SJCRH30 (cell line): ENCODE measurements around the gene MCRIP1. TPM values are rescaled to one million over a fixed set of nuclear protein-coding genes. Genes with fewer than 3 reads are reported as not detected.

Source experiments
- DNase-seq, 2 experiments: peaks; one replicate each; pipeline ENCODE4 v3.0.0-alpha.2; 2015 to 2020
- H3K27ac ChIP-seq: fragments of 250-450 bp; sonication (Bioruptor Pico); 2 replicates; pipeline ENCODE4 v1.5.1; 2020; ENCODE audit warnings: mild to moderate bottlenecking, moderate library complexity
- H3K27me3 ChIP-seq: fragments of 250-450 bp; sonication (Bioruptor Pico); 2 replicates; pipeline ENCODE4 v1.5.1; 2020; ENCODE audit warnings: mild to moderate bottlenecking, moderate library complexity
- H3K36me3 ChIP-seq: fragments of 250-450 bp; sonication (Bioruptor Pico); 2 replicates; pipeline ENCODE4 v1.5.1; 2020; ENCODE audit warnings: mild to moderate bottlenecking, moderate library complexity
- H3K4me1 ChIP-seq: fragments of 250-450 bp; sonication (Bioruptor Pico); 2 replicates; pipeline ENCODE4 v1.5.1; 2020; ENCODE audit warnings: mild to moderate bottlenecking, moderate library complexity
- H3K4me3 ChIP-seq: fragments of 250-450 bp; sonication (Bioruptor Pico); 2 replicates; pipeline ENCODE4 v1.5.1; 2020; ENCODE audit warnings: mild to moderate bottlenecking, moderate library complexity
- H3K9me3 ChIP-seq: fragments of 250-450 bp; sonication (Bioruptor Pico); replicated peaks from 2 replicates; pipeline ENCODE4 v1.5.1; 2020; ENCODE audit warnings: mild to moderate bottlenecking, moderate library complexity
- total RNA-seq: library from RNA; depleted of rRNA; stranded (reverse); fragments of >200 nt; shearing (Covaris generic); gene quantifications from 2 replicates; pipeline ENCODE4 v1.2.3, GENCODE V29; 2014; rRNA removed

The MCRIP1 gene
- total RNA-seq, 1 experiment from 2014 or later: 130 TPM

DNA sequence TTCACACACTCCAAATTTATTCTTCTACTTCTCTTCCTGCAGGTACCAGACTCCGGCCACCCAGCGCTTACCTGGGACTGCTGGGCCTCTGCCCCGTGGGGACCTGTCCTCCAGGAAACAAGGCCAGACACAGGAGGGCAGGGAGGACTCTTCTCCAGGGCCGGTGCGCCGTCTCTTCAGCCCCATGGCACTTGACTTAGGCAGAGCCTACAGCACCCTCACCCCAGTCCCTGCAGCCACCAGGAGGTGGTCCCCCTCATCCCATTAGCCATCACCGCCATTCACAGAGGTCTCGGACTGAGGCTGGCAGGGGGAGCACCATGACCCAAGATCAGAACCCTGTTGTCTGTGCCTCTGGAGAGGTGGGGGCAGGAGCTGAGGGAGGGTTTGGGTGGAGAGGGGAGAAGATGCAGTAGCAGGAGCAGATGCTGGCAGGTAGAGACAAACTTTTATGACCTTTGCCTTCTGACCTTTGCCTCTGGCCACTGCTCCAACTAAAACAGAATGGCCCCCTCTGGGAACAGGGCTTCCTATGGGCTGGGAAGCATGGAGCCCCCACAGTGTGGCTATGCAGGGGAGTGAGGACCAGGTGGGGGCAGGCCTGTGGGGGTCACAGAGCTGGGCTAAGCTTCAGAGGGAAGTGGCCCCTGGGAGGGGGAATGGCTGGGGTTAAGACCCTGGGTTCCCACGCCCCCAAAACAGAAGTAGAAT lies 30.9 kb downstream of the MCRIP1 start:
- DNase-seq: no peak
- H3K27me3 ChIP-seq: peaks cover 32% of the 10 kb centered on the region

DNA sequence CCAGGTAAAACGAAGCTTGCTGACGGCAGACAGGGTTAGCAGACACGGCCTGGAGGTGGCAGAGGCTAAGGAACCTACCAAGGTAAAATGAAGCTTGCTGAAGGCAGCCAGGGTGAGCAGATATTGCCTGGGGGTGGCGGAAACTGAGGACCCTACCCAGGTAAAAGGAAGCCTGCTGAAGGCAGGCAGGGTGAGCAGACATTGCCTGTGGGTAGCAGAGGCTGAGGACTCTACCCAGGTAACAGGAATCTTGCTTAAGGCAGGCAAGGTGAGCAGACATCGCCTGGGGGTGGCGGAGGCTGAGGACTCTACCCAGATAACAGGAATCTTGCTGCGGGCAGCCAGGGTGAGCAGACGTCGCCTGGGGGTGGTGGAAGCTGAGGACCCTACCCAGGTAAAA lies 31.8 kb downstream of the MCRIP1 start:
- Histone ChIP-seq H3K27me3 (peaks cover 23% of the 10 kb centered on the region), H3K36me3 (no peaks in the 10 kb centered on the region), H3K4me1 (no peaks in the 10 kb centered on the region), H3K9me3 (peaks cover 15% of the 10 kb centered on the region), H3K27ac (no peak overlapping the region), H3K4me3 (no peak overlapping the region)
- no peak for DNase-seq

More for the DNA sequence above, 30.9 kb downstream of the MCRIP1 start:
- Histone ChIP-seq H3K9me3 (peaks cover 15% of the 10 kb centered on the region), H3K4me3 (no peak overlapping the region), H3K4me1 (peaks cover 5% of the 10 kb centered on the region; the same call in 1 of the 2 replicates), H3K36me3 (no peaks in the 10 kb centered on the region), H3K27ac (no peak overlapping the region)

DNA sequence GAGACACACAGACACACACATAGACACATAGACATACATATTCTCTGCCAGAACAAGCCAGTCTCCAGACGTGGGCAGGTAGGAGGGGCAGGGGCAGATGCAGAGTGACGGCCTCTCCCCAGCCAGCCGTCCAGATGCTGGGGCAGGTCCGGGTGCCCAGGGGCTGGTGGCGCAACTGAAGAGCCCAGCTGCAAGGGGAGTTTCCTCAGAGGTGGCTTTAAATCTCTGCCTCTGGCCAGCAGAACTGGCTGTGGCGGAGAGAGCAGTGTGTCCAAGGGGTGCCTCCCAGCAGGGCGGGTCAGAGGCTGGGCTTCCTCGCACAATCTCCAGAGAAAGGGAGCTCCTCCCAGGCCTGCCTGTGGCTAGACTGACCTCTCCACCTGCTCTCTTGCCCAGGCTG lies 38.6 kb downstream of the MCRIP1 start:
- no peaks in the 10 kb centered on the region for H3K4me1 ChIP-seq
- peaks cover 7% of the 10 kb centered on the region for H3K27me3 ChIP-seq
- no peak overlapping the region for H3K4me3 ChIP-seq
- peak in 1 of 2 experiments; percentile 32 for DNase-seq
- no peak overlapping the region for H3K27ac ChIP-seq
- H3K36me3 ChIP-seq: no peaks in the 10 kb centered on the region
- peaks cover 4% of the 10 kb centered on the region for H3K9me3 ChIP-seq

DNA sequence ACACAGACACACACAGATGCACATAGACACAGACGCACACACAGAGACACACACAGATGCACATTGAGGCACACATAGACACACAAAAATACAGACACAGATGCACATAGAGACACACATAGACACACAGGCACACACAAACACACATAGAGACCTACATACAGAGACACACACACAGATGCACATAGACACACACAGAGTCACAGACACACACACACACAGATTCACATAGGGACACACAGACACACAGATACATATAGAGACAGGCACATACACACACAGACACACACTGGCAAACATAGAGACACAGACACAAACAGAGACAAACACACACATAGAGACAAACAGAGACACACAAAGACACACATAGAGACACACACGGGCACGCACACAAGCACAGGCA lies 39.0 kb downstream of the MCRIP1 start:
- Histone ChIP-seq H3K27ac (no peak overlapping the region), H3K27me3 (peaks cover 5% of the 10 kb centered on the region), H3K4me3 (no peak overlapping the region), H3K36me3 (no peaks in the 10 kb centered on the region), H3K4me1 (no peaks in the 10 kb centered on the region), H3K9me3 (peaks cover under 1% of the 10 kb centered on the region; the same call in 1 of the 2 replicates)
- no peak for DNase-seq

DNA sequence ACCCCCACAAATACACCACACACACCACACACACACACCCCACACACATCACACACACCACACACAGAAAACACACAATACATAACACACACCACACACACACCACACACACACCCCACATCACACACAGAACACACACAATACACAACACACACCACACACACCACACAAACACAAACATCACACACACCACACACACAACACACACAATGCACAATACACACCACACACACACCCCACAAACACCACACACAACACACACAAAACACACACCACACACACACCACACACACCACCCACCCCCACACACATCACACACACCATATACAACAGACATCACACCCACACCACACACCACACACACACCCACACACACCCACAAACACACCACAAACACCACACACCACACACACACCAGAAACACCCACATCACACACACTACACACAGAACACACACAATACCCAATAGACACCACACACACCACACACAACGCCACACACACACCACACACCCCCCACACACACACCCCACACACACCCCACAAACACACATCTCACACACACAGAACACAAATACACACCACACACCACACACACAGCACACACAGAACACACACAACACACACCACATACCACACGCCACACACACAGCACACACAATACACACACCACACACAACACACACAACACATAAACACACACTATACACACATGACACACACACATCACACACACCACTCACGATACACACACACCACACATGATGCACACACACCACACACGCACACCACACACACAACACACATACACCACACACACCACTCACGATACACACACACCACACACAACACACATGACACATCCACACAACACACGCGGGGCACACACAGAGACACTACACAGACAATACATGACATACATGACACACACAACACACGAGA lies 40.1 kb downstream of the MCRIP1 start:
- no peaks in the 10 kb centered on the region for H3K4me1 ChIP-seq
- H3K27me3 ChIP-seq: peaks cover 5% of the 10 kb centered on the region; the same call in 1 of the 2 replicates
- H3K36me3 ChIP-seq: no peaks in the 10 kb centered on the region
- no peak for DNase-seq
- H3K9me3 ChIP-seq: no peaks in the 10 kb centered on the region
- no peak overlapping the region for H3K27ac ChIP-seq
- no peak overlapping the region for H3K4me3 ChIP-seq

Other genes starting within 250 kb of the MCRIP1 start
- 118 and 131 TPM in 2 replicates for gene NPLOC4, start 196.2 kb downstream of the MCRIP1 start, total RNA-seq
- 0.25 and 0.49 TPM in 2 replicates for gene TSPAN10, start 196.1 kb downstream of the MCRIP1 start, total RNA-seq
- gene PDE6G, start 176.7 kb downstream of the MCRIP1 start, total RNA-seq: 0.13 and 0.34 TPM in 2 replicates
- gene OXLD1, start 166.7 kb downstream of the MCRIP1 start, total RNA-seq: 26.7 and 28.4 TPM in 2 replicates
- 50.3 and 52.8 TPM in 2 replicates for gene CCDC137, start 166.6 kb downstream of the MCRIP1 start, total RNA-seq
- 83.7 and 89.9 TPM in 2 replicates for gene ARL16, start 149.5 kb downstream of the MCRIP1 start, total RNA-seq
- gene HGS, start 149.3 kb downstream of the MCRIP1 start, total RNA-seq: 88.6 and 103 TPM in 2 replicates
- gene MRPL12, start 129.9 kb downstream of the MCRIP1 start, total RNA-seq: 93.7 and 128 TPM in 2 replicates
- gene SLC25A10, start 121.0 kb downstream of the MCRIP1 start, total RNA-seq: 33.2 and 34.8 TPM in 2 replicates
- 0.04 TPM in 1 of 2 replicates, not detected in the other for gene GCGR, start 29.1 kb downstream of the MCRIP1 start, total RNA-seq
- gene PPP1R27, start 1.8 kb upstream of the MCRIP1 start, total RNA-seq: not detected in 2 replicates
- gene P4HB, start 27.2 kb upstream of the MCRIP1 start, total RNA-seq: 558 and 620 TPM in 2 replicates
- gene ARHGDIA, start 38.0 kb upstream of the MCRIP1 start, total RNA-seq: 201 and 216 TPM in 2 replicates
- gene ALYREF, start 58.3 kb upstream of the MCRIP1 start, total RNA-seq: 512 and 516 TPM in 2 replicates
- gene ANAPC11, start 58.4 kb upstream of the MCRIP1 start, total RNA-seq: 266 and 312 TPM in 2 replicates
- gene NPB, start 68.9 kb upstream of the MCRIP1 start, total RNA-seq: 3.8 and 4.9 TPM in 2 replicates
- gene PCYT2, start 78.1 kb upstream of the MCRIP1 start, total RNA-seq: 30.2 and 33.0 TPM in 2 replicates
- 20.1 and 23.5 TPM in 2 replicates for gene SIRT7, start 84.9 kb upstream of the MCRIP1 start, total RNA-seq
- gene MAFG, start 94.4 kb upstream of the MCRIP1 start, total RNA-seq: 27.3 and 29.0 TPM in 2 replicates
- 152 and 159 TPM in 2 replicates for gene PYCR1, start 104.0 kb upstream of the MCRIP1 start, total RNA-seq
- 0.81 and 0.85 TPM in 2 replicates for gene MYADML2, start 113.9 kb upstream of the MCRIP1 start, total RNA-seq
- gene NOTUM, start 127.9 kb upstream of the MCRIP1 start, total RNA-seq: 1.8 and 3.3 TPM in 2 replicates
- gene ASPSCR1, start 144.3 kb upstream of the MCRIP1 start, total RNA-seq: 40.6 and 42.6 TPM in 2 replicates
- gene CENPX, start 189.6 kb upstream of the MCRIP1 start, total RNA-seq: 116 and 136 TPM in 2 replicates
- 17.3 and 21.3 TPM in 2 replicates for gene LRRC45, start 190.0 kb upstream of the MCRIP1 start, total RNA-seq
- gene RAC3, start 198.4 kb upstream of the MCRIP1 start, total RNA-seq: 17.9 and 20.8 TPM in 2 replicates
- gene DCXR, start 204.4 kb upstream of the MCRIP1 start, total RNA-seq: 110 and 112 TPM in 2 replicates
- 21.8 and 26.5 TPM in 2 replicates for gene RFNG, start 218.5 kb upstream of the MCRIP1 start, total RNA-seq
- 168 and 176 TPM in 2 replicates for gene GPS1, start 218.6 kb upstream of the MCRIP1 start, total RNA-seq
- 112 and 126 TPM in 2 replicates for gene DUS1L, start 232.5 kb upstream of the MCRIP1 start, total RNA-seq